ENCODE results near the gene CAPZA1.

CAPZA1 gene

DNA sequence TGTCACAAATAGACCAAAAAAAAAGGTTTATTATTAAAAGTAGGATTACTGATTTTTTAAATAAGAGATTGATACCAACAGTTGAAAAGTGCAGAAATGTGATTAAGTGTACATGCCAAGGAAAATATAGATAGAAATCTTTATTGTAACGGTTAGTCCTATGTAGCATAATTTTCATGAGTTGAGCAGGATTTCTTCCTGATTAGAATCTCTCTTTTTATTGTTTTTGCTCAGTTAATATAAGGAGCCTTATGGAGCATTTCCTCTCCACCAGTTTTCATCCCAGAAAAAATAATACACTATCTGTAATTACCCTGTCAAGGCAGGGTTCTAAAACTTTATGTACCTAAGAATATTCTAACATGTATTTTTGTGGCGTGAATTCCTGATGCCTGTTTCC, 23.4 kb downstream of the CAPZA1 start:
- no peak for ATAC-seq
- TF ChIP-seq BACH2 (CRISPR knock-in tag; IDR thresholded peaks at IDR 0.05; ENCODE audit: borderline replicate concordance) (no peak), TCF4 (CRISPR knock-in tag; IDR thresholded peaks at IDR 0.05; ENCODE audit: borderline replicate concordance) (no peak), CSDC2 (CRISPR knock-in tag; IDR thresholded peaks at IDR 0.05) (no peak), ESRRG (CRISPR knock-in tag; IDR thresholded peaks at IDR 0.05) (no peak), SNAI2 (CRISPR knock-in tag; IDR thresholded peaks at IDR 0.05) (no peak), ZFP3 (CRISPR knock-in tag; IDR thresholded peaks at IDR 0.05) (no peak), PPARA (CRISPR knock-in tag; IDR thresholded peaks at IDR 0.05; ENCODE audit: borderline replicate concordance) (no peak), ZNF565 (CRISPR knock-in tag; conservative IDR thresholded peaks at IDR 0.05; ENCODE audit: low read depth) (no peak), ISL1 (CRISPR knock-in tag; IDR thresholded peaks at IDR 0.05) (no peak), ZFP30 (CRISPR knock-in tag; IDR thresholded peaks at IDR 0.05) (no peak), TOX (CRISPR knock-in tag; IDR thresholded peaks at IDR 0.05; ENCODE audit: borderline replicate concordance) (no peak), OSR1 (CRISPR knock-in tag; IDR thresholded peaks at IDR 0.05) (no peak), ARNTL (CRISPR knock-in tag; IDR thresholded peaks at IDR 0.05; ENCODE audit: borderline replicate concordance, low read depth) (no peak), ZC3H10 (CRISPR knock-in tag; IDR thresholded peaks at IDR 0.05) (no peak)
- TF ChIP-seq, protein P1, sequence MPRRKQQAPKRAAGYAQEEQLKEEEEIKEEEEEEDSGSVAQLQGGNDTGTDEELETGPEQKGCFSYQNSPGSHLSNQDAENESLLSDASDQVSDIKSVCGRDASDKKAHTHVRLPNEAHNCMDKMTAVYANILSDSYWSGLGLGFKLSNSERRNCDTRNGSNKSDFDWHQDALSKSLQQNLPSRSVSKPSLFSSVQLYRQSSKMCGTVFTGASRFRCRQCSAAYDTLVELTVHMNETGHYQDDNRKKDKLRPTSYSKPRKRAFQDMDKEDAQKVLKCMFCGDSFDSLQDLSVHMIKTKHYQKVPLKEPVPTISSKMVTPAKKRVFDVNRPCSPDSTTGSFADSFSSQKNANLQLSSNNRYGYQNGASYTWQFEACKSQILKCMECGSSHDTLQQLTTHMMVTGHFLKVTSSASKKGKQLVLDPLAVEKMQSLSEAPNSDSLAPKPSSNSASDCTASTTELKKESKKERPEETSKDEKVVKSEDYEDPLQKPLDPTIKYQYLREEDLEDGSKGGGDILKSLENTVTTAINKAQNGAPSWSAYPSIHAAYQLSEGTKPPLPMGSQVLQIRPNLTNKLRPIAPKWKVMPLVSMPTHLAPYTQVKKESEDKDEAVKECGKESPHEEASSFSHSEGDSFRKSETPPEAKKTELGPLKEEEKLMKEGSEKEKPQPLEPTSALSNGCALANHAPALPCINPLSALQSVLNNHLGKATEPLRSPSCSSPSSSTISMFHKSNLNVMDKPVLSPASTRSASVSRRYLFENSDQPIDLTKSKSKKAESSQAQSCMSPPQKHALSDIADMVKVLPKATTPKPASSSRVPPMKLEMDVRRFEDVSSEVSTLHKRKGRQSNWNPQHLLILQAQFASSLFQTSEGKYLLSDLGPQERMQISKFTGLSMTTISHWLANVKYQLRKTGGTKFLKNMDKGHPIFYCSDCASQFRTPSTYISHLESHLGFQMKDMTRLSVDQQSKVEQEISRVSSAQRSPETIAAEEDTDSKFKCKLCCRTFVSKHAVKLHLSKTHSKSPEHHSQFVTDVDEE (CRISPR knock-in tag; IDR thresholded peaks at IDR 0.05) = no peak
- TF ChIP-seq, protein P2, sequence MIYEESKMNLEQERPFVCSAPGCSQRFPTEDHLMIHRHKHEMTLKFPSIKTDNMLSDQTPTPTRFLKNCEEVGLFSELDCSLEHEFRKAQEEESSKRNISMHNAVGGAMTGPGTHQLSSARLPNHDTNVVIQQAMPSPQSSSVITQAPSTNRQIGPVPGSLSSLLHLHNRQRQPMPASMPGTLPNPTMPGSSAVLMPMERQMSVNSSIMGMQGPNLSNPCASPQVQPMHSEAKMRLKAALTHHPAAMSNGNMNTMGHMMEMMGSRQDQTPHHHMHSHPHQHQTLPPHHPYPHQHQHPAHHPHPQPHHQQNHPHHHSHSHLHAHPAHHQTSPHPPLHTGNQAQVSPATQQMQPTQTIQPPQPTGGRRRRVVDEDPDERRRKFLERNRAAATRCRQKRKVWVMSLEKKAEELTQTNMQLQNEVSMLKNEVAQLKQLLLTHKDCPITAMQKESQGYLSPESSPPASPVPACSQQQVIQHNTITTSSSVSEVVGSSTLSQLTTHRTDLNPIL (CRISPR knock-in tag; IDR thresholded peaks at IDR 0.05; ENCODE audit: low read depth) = no peak
- TF ChIP-seq, protein P3, sequence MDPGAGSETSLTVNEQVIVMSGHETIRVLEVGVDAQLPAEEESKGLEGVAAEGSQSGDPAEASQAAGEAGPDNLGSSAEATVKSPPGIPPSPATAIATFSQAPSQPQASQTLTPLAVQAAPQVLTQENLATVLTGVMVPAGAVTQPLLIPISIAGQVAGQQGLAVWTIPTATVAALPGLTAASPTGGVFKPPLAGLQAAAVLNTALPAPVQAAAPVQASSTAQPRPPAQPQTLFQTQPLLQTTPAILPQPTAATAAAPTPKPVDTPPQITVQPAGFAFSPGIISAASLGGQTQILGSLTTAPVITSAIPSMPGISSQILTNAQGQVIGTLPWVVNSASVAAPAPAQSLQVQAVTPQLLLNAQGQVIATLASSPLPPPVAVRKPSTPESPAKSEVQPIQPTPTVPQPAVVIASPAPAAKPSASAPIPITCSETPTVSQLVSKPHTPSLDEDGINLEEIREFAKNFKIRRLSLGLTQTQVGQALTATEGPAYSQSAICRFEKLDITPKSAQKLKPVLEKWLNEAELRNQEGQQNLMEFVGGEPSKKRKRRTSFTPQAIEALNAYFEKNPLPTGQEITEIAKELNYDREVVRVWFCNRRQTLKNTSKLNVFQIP (CRISPR knock-in tag; IDR thresholded peaks at IDR 0.05; ENCODE audit: borderline replicate concordance, low read depth) = no peak
- TF ChIP-seq, protein P4, sequence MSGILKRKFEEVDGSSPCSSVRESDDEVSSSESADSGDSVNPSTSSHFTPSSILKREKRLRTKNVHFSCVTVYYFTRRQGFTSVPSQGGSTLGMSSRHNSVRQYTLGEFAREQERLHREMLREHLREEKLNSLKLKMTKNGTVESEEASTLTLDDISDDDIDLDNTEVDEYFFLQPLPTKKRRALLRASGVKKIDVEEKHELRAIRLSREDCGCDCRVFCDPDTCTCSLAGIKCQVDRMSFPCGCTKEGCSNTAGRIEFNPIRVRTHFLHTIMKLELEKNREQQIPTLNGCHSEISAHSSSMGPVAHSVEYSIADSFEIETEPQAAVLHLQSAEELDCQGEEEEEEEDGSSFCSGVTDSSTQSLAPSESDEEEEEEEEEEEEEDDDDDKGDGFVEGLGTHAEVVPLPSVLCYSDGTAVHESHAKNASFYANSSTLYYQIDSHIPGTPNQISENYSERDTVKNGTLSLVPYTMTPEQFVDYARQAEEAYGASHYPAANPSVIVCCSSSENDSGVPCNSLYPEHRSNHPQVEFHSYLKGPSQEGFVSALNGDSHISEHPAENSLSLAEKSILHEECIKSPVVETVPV (CRISPR knock-in tag; IDR thresholded peaks at IDR 0.05) = no peak
- TF ChIP-seq, protein P5, sequence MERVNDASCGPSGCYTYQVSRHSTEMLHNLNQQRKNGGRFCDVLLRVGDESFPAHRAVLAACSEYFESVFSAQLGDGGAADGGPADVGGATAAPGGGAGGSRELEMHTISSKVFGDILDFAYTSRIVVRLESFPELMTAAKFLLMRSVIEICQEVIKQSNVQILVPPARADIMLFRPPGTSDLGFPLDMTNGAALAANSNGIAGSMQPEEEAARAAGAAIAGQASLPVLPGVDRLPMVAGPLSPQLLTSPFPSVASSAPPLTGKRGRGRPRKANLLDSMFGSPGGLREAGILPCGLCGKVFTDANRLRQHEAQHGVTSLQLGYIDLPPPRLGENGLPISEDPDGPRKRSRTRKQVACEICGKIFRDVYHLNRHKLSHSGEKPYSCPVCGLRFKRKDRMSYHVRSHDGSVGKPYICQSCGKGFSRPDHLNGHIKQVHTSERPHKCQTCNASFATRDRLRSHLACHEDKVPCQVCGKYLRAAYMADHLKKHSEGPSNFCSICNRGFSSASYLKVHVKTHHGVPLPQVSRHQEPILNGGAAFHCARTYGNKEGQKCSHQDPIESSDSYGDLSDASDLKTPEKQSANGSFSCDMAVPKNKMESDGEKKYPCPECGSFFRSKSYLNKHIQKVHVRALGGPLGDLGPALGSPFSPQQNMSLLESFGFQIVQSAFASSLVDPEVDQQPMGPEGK (CRISPR knock-in tag; IDR thresholded peaks at IDR 0.05; ENCODE audit: borderline replicate concordance) = no peak

DNA sequence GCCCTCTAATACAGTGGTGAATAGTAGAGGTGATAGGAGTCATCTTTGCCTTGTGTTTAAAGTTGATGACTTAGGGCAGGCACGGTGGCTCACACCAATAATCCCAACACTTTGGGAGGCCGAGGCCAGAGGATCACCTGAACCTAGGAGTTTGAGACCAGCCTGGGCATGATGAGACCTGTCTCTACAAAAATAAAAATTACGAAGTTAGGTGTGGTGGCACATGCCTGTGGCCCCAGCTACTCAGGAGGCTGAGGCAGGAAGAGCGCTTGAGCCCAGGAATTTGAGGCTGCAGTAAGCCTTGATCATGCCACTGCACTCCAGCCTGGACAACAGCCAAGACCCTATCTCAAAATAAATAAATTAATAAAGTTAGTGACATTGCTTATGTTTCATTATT, 26.6 kb downstream of the CAPZA1 start:
- no peak for ATAC-seq
- TF ChIP-seq RARB (CRISPR knock-in tag; IDR thresholded peaks at IDR 0.05) = no peak
- TF ChIP-seq ZNF565 (CRISPR knock-in tag; conservative IDR thresholded peaks at IDR 0.05; ENCODE audit: low read depth) = no peak

DNA sequence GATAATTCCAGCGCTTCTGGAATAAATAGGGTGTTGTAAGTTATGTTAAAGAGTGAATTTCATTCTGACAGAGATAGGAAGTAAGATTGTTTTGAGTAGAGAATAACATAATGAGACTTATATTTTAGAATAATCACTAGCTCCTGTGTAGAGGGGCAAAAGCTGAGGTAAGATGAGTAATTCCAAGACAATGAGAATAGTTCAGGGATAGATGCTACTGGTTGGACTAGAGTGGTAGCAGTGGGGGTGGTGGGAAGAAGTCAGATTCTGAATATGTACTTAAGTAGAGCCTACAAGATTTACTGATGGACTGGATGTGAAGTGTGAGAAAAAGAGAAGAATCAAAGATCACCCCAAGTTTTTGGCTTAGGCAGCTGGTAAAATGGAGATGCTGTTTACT, 31.6 kb downstream of the CAPZA1 start:
- TF ChIP-seq RARB (CRISPR knock-in tag; IDR thresholded peaks at IDR 0.05) (no peak), ISL1 (CRISPR knock-in tag; IDR thresholded peaks at IDR 0.05) (no peak), ESRRG (CRISPR knock-in tag; IDR thresholded peaks at IDR 0.05) (no peak), OSR1 (CRISPR knock-in tag; IDR thresholded peaks at IDR 0.05) (no peak), ZNF565 (CRISPR knock-in tag; conservative IDR thresholded peaks at IDR 0.05; ENCODE audit: low read depth) (no peak), BACH2 (CRISPR knock-in tag; IDR thresholded peaks at IDR 0.05; ENCODE audit: borderline replicate concordance) (no peak), ZFP3 (CRISPR knock-in tag; IDR thresholded peaks at IDR 0.05) (no peak), TOX (CRISPR knock-in tag; IDR thresholded peaks at IDR 0.05; ENCODE audit: borderline replicate concordance) (no peak), ZC3H10 (CRISPR knock-in tag; IDR thresholded peaks at IDR 0.05) (no peak), PPARA (CRISPR knock-in tag; IDR thresholded peaks at IDR 0.05; ENCODE audit: borderline replicate concordance) (no peak), ZFP30 (CRISPR knock-in tag; IDR thresholded peaks at IDR 0.05) (no peak), GLIS3 (CRISPR knock-in tag; IDR thresholded peaks at IDR 0.05) (no peak)
- TF ChIP-seq, protein P1 (CRISPR knock-in tag; IDR thresholded peaks at IDR 0.05) = no peak
- TF ChIP-seq, protein P4 (CRISPR knock-in tag; IDR thresholded peaks at IDR 0.05) = no peak
- TF ChIP-seq, protein P2 (CRISPR knock-in tag; IDR thresholded peaks at IDR 0.05; ENCODE audit: low read depth) = no peak
- ATAC-seq = no peak
